ENCODE measurements around the gene CRIM1.

GRCh38 chr2:36520431-36520830, 164.9 kb downstream of the CRIM1 start:
- TF ChIP-seq, protein P1, sequence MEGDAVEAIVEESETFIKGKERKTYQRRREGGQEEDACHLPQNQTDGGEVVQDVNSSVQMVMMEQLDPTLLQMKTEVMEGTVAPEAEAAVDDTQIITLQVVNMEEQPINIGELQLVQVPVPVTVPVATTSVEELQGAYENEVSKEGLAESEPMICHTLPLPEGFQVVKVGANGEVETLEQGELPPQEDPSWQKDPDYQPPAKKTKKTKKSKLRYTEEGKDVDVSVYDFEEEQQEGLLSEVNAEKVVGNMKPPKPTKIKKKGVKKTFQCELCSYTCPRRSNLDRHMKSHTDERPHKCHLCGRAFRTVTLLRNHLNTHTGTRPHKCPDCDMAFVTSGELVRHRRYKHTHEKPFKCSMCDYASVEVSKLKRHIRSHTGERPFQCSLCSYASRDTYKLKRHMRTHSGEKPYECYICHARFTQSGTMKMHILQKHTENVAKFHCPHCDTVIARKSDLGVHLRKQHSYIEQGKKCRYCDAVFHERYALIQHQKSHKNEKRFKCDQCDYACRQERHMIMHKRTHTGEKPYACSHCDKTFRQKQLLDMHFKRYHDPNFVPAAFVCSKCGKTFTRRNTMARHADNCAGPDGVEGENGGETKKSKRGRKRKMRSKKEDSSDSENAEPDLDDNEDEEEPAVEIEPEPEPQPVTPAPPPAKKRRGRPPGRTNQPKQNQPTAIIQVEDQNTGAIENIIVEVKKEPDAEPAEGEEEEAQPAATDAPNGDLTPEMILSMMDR (IDR thresholded peaks at IDR 0.05 in 4 of 5, conservative IDR thresholded peaks at IDR 0.05 in 1 of 5), result no peak
- TF ChIP-seq POLR2A (IDR thresholded peaks at IDR 0.05), result no peak
